CD4-positive, alpha-beta T cell treated with Interferon gamma for 1 hour (primary cell): ENCODE results near the gene ANKRD42.

Source experiments
- DNase-seq: peaks from one replicate; pipeline ENCODE4 v3.0.0-alpha.2; 2020

Gene ANKRD42

GRCh38 chr11:83193315-83194280 lies at the start of gene ANKRD42:
Gene ANKRD42, plus strand, starts transcription at chr11:83193712. Its CDS starts 959 bp downstream, at chr11:83194671.
- DNase-seq: peak; percentile 86

DNA sequence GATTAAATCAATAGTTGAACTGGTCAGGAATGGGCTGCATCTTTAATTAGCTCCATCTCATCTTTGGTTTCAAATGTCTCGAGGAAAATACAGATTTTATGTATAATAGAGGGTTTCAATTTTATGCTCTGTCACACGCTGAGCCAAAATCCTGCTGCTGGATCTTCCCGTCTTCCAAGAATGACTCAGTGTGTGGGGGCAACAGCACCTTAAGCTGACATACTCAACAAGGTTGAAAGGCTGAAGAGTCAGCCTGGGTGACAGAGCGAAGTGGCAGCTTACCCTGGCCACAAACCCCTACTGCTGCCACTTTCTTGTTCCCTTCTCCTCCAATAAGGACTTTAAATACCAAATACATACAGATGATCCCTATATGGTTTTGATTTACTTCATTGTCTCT lies 45.6 kb upstream of the ANKRD42 start:
- no peak for DNase-seq

DNA sequence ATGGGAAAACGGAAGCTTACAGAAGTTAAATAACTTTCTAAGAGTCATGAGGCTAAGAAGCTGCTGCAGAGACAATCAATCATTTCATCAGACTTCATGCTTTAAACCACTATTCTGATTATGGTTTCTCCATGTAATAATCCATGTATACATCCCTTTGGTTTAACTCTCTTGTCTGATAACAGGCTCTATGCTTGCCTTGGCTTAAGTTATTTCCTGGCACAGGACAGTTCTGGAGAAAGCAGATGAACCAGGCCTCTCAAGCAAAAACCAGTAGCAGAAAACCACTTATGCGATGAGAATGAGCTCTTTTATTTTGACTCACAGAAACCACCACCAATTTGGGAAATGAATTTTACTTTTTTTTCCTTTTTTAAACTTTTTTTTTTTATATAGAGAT lies 43.1 kb upstream of the ANKRD42 start:
- DNase-seq: no peak

DNA sequence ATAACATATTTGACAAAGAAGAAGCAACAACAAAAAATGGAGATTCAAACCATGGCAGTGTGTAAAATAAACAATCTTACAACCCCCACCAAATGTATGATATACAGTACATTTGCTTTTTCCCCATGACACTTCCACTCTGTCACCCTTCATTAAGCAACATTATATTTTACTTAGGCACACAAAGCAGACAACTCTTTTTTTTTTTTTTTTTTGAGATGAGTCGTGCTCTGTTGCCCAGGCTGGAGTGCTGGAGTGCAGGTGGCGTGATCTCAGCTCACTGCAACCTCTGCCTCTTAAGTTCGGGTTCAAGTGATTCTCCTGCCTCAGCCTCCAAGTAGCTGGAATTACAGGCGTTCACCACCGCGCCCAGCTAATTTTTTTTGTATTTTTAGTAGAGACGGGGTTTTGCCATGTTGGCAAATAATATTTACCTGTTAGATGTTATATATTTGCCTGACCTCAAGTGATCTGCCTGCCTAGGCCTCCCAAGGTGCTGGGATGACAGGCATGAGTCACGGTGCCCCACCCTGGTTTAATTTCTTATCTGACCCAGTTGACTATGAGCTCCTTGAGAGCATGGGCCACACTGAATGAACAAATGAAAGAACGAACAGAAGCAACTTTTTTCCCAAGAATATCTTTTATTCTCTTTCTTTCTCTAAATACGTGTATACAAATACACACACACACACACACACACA lies 42.1 kb upstream of the ANKRD42 start:
- no peak for DNase-seq

DNA sequence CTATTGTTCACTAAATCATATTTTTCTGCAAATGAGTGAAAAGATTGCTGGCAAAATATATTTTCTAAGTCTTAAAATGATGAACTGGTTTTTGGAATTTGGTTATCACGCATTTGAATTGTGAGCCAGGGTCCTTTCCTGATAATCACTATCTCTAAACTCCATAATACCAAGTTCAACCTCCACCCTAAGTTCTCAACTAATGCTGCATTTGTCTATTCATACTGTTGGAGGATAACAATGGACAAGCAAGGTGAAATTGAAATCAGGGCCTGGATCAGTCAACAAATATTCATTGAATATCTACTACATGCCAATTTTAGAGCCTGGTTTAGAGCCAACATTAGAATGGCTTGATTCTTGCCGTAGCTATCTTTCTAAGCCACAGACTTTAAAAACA lies 41.2 kb upstream of the ANKRD42 start:
- DNase-seq: no peak

DNA sequence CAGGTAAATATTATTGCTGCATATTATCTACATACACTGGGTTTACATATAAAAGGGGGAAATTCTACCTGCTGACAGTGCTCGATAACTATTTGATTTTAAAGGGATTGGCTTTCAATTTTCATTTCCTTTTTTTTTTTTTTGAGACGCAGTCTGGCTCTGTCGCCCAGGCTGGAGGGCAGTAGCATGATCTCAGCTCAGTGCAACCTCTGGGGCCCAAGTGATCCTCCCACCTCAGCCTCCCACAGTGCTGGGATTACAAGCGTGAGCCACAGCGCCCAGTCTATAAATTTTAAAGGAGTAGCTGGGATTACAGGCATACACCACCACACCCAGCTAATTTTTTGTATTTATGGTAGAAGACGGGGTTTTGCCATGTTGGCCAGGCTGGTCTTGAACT lies 39.7 kb upstream of the ANKRD42 start:
- no peak for DNase-seq

DNA sequence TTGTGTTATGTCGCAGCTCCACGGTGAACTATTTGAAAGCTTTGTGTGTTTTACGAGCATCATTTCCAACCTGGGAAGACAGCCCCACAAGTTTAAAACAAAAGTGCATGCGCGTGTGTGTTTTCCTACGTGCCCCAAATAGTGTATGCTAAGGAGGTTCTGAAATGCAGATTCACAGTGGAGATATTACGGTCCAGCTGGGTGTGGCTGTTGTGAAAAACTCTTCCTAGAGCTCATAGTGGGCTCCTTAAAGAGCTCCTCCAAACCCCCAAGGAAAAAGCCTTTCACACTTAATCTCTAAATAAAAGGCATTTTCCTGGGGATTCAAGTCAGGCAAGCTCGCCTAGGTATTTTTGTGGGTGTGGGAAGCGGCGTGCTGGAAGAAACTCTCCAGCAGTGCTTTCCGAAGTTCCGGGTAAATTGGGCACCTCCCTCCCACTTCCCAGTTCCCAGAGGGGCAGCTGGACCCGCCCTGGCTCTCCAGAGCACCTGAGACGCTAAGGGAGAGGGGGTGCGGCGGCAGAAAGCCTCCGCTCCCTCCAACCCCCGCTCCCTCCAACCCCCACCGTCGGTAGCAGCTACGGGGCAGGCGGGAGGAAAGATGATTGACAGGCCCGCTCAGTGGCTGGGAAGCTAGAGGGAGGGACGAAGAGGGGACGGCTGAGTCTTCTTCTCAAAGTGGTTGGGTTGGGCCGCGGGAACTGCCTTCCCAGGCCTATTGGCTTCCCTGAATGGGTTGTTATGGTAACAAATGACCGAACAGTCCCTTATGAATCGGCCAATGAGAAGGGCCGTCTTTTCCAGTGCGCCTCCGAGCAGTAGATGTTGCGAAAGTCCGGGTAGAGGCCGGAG lies 37.1 kb upstream of the ANKRD42 start:
- peak; percentile 100 for DNase-seq

GRCh38 chr11:83156996-83157593 lies 36.4 kb upstream of the ANKRD42 start, which contains the start of gene PCF11:
Gene PCF11, plus strand, starts transcription at chr11:83157131. Its CDS starts 309 bp downstream, at chr11:83157440.
- no peak for DNase-seq

GRCh38 chr11:83157594-83158356 lies 35.7 kb upstream of the ANKRD42 start:
- DNase-seq: peak; percentile 55

DNA sequence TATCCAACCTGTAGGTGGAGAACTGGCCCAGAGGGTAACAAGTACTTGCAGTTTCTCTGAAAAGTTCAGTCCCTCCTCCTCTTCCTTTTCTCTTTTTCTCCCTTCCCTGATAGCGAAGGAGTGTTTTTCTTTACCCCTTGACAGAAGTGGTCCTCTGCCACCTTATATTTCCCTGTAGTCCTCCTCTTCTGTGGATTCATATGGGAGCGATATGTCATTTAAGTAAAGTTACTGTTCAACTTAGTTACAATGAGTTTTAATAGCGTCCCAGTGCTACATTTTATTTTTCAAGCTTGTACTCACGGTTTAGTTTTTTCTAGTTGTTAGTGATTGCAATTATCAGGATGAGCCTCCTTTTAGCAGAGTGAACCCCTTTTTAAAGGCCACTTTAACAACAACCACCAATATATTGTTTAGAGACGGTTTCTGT lies 35.1 kb upstream of the ANKRD42 start:
- no peak for DNase-seq

DNA sequence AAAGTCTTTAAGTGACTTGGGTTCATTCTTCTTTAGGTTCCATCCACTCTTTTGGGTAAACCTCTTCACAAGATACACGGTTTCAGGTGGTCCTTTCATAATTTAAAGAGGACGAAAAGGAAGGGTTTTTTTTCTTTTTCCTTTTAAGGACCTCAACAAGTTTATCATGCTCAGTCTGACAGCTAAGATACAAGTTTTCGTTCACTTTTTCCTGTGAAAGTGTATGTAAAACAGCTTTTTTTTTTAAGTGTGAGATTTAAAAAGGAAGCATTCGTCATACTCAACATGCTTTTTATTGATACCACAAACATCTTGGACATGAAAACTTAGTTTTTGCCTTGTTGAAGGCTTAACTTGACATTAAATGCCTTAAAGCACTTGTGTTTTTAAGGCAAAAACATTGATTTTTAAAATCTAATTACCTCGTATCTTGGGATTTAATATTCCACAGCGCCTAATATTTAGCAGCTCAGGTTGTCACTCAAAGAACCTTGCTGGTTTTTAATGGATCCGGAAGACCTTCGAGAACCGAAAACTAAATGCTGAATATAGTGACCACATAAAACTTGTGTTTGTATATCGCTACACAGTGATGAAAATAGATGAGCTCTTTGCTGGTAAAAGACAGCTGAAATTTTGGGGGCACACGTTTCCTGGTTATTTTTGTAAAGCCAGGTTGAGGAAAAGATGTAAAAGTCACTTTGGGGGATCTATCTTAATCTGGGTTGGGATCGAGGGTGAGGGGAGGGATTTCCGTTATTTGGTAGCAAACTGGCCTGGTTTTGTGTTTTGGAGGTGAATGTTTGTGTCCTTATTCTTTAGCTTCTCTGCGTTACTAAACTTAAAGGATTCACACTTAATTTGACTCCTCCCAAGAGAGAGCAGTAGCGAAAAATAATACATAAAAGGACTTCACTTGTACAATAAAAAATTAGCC lies 34.3 kb upstream of the ANKRD42 start:
- no peak for DNase-seq

GRCh38 chr11:83159902-83160865 lies 33.3 kb upstream of the ANKRD42 start:
- DNase-seq: no peak

DNA sequence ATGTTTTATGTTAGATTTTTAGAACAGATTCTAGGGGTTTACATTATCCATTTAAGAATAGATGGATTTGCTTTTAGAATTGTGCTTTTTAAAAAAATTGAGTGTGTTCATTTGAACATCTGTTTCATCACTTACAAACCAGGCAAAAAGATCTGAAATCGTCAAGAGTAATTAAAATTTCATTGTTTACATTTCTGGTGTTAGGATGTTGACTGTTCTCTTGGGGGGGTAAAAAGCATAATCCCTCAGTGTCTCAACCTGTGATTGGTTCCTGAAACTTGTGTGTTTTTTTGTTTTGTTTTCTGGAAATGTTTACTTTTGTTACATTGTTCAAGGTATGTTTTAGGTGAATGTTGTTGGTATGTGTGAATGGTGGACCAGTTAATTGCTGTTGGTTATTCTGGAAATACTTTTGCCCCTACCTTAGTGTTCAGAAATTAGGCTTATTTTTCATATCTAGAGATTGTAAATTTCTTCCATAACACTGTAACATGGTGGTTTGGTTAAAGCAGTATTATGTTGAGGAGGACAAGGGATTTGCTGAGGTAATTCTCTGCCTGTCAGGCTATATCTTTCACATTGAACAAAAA lies 31.8 kb upstream of the ANKRD42 start:
- no peak for DNase-seq

GRCh38 chr11:83162377-83162776 lies 31.1 kb upstream of the ANKRD42 start:
- DNase-seq: no peak

DNA sequence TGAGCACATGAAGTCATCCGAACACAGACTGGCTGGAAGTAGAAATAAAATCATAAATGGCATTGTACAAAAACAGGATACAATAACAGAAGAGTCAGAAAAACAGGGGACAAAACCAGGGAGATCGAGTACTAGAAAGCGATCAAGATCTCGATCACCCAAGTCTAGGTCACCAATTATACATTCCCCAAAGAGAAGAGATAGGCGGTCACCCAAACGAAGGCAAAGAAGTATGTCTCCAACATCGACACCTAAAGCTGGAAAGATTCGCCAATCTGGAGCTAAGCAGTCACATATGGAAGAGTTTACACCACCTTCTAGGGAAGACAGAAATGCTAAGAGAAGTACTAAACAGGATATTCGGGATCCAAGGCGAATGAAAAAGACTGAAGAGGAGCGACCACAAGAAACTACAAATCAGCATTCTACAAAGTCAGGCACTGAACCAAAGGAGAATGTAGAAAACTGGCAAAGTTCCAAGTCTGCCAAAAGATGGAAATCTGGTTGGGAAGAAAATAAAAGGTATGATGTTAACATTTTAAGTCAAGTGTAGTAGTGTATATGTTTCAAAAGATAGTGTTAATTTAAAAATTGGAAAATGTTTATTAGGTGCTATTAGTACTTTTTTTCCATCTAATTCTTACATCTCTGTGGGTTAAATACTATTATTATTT lies 27.2 kb upstream of the ANKRD42 start:
- DNase-seq: no peak

- no peak for DNase-seq
These were observed 24.8 kb upstream of the ANKRD42 start for GRCh38 chr11:83168756-83169155.

DNA sequence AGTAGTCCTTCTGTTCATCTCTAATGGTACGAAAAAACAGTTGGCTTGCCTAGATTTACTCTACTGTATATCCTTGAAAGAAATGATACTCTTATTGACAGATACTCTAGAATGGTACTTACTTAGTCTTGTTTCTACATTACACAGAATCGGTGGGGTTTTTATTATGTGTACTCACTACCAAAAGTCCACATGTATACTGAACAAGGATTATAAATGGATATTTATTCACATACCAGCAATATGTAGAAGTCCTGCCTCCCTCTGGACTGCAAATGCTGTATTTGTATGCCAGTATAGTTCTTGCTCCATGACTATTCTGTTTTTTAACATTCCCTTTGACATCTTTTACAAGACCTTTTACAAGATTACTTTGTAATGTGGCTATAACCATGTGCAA lies 22.6 kb upstream of the ANKRD42 start:
- no peak for DNase-seq

DNA sequence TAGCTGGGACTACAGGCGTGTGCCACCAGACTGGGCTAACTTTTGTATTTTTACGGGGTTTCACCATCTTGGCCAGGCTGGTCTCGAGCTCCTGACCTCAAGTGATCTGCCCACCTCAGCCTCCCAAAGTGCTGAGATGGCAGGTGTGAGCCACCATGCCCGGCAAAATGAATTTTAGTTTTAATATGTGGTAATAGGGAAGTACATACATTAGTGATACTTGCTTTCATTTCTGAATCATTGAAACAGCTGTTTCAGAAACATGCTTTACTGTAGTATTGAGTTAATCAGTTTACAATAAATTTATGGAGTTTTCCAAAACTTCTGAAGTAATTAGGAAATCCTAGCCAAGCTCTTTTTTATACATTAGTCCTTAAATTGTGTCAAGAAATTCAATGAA lies 21.0 kb upstream of the ANKRD42 start:
- DNase-seq: no peak
